Mesothelial cell of epicardium (in vitro differentiated cells): ENCODE results near the gene JMJD7. TPM values are rescaled to one million over a fixed set of nuclear protein-coding genes. Genes with fewer than 3 reads are reported as not detected.

ENCODE experiments used
- DNase-seq, 2 experiments: peaks; one replicate each; pipeline ENCODE4 v3.0.0; 2021; ENCODE audit warnings: low spot score in 2 of 2; ENCODE audit not compliant: unreplicated experiment in 2 of 2
- H3K27ac Mint-ChIP-seq: 2 replicates; pipeline ENCODE4 v1.8.0; 2021; ENCODE audit warnings: mixed read lengths
- H3K27me3 Mint-ChIP-seq: 2 replicates; pipeline ENCODE4 v1.8.0; 2021; ENCODE audit warnings: low read depth, mixed read lengths
- H3K36me3 Mint-ChIP-seq: 2 replicates; pipeline ENCODE4 v1.8.0; 2021; ENCODE audit warnings: mixed read lengths
- H3K4me1 Mint-ChIP-seq: 2 replicates; pipeline ENCODE4 v1.8.0; 2021; ENCODE audit warnings: mixed read lengths
- H3K4me3 Mint-ChIP-seq: 2 replicates; pipeline ENCODE4 v1.8.0; 2021; ENCODE audit warnings: mild to moderate bottlenecking, moderate library complexity, mixed read lengths
- H3K9me3 Mint-ChIP-seq: 2 replicates; pipeline ENCODE4 v1.8.0; 2021; ENCODE audit warnings: mixed read lengths
- CTCF ChIP-seq: fragments of 200-600 bp; sonication (generic); IDR thresholded peaks from one replicate; pipeline ENCODE4 v1.5.0; 2021; ENCODE audit warnings: antibody characterized with exemption; ENCODE audit not compliant: unreplicated experiment
- total RNA-seq: library from RNA; stranded (reverse); gene quantifications from 3 replicates; pipeline ENCODE4 v1.2.1, GENCODE V29; 2021

Gene JMJD7
- total RNA-seq, 1 donor from 2014 or later: 27.6 TPM

GRCh38 chr15:41809121-41809520 lies 18.8 kb upstream of the JMJD7 start:
- Mint-ChIP-seq H3K27ac (no peak overlapping the region), H3K4me1 (peaks cover 26% of the 10 kb centered on the region), H3K36me3 (peaks cover under 1% of the 10 kb centered on the region), H3K4me3 (no peak overlapping the region), H3K9me3 (no peaks in the 10 kb centered on the region), H3K27me3 (no peaks in the 10 kb centered on the region)
- DNase-seq: no peak
- no peak for TF ChIP-seq CTCF

- Mint-ChIP-seq H3K27ac (no peak overlapping the region), H3K9me3 (no peaks in the 10 kb centered on the region), H3K27me3 (no peaks in the 10 kb centered on the region), H3K4me1 (peaks cover 21% of the 10 kb centered on the region), H3K4me3 (no peak overlapping the region), H3K36me3 (no peaks in the 10 kb centered on the region)
- no peak for TF ChIP-seq CTCF
- no peak for DNase-seq
These were observed 18.2 kb upstream of the JMJD7 start for GRCh38 chr15:41809526-41810220.

DNA sequence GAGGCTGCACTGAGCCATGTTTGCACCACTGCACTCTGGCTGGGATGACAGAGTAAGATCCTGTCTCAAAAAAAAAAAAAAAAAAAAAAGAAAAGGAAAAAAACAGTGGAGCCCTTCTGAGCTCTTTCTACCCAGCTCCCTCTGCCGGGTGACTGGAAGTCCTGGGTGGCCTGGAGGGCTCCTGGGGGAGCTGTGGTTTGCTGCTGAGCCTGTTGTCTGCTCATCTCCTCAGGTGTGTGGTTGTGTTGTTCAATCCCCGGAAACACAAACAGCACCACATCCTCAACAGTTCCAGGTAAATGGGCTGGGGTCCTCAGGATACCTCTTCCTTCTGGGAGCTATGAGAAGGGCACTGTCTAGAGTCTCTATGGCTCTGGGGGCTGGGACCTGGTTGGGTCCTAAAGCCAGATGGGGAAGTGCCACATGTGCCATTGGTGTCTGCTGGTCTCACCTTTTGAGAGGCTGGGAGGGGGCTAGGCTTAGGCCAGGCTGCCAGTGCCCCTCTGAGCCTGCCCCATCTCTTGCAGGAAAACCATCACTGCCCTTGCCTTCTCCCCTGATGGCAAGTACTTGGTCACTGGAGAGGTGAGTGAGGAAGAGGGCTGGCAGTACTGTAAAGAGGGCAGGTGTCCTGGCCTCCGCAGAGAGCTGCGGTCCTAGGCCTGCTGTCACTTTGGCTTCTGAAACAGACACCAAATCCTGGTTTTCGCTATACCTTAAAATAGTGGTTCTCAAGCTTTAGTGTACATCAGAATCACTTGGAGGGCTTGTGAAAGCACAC lies 17.1 kb upstream of the JMJD7 start:
- Mint-ChIP-seq H3K27ac (no peak overlapping the region), H3K4me3 (no peak overlapping the region), H3K9me3 (no peaks in the 10 kb centered on the region), H3K36me3 (peaks cover 3% of the 10 kb centered on the region), H3K4me1 (peaks cover 13% of the 10 kb centered on the region), H3K27me3 (no peaks in the 10 kb centered on the region)
- DNase-seq: no peak
- no peak for TF ChIP-seq CTCF

GRCh38 chr15:41811432-41812195 lies 16.3 kb upstream of the JMJD7 start:
- Mint-ChIP-seq H3K9me3 (no peaks in the 10 kb centered on the region), H3K4me3 (no peak overlapping the region), H3K27ac (no peak overlapping the region), H3K4me1 (peaks cover 5% of the 10 kb centered on the region), H3K36me3 (peaks cover 6% of the 10 kb centered on the region), H3K27me3 (no peaks in the 10 kb centered on the region)
- peak; percentile 75 for TF ChIP-seq CTCF
- peak; percentile 78 to 87 for DNase-seq

DNA sequence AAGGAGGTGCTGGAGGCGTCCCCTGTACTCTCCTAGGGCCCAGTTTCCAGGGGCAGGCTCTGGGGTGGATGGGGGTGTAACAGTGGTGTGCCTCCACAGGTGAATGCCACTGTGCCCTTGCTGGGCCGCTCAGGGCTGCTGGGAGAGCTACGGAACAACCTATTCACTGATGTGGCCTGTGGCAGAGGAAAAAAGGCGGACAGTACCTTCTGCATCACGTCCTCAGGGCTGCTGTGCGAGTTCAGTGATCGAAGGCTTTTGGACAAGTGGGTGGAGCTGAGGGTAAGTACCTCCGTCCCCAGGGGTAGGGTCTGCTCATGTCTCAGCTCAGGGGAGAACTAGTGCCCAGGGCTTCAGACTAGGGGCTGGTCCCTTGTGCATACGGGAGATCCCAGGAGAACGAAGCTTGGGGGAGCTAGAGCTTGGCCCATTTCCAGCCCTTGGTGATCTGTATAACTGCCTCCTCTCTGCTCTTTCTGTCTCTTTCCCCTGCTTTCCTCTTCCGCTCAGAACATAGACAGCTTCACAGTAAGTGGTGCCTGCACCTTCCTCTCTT lies 15.0 kb upstream of the JMJD7 start:
- H3K4me3 Mint-ChIP-seq: no peak overlapping the region
- no peak for TF ChIP-seq CTCF
- no peaks in the 10 kb centered on the region for H3K4me1 Mint-ChIP-seq
- no peak overlapping the region for H3K27ac Mint-ChIP-seq
- no peak for DNase-seq
- H3K27me3 Mint-ChIP-seq: no peaks in the 10 kb centered on the region
- no peaks in the 10 kb centered on the region for H3K9me3 Mint-ChIP-seq
- peaks cover 12% of the 10 kb centered on the region for H3K36me3 Mint-ChIP-seq
